Measurements from ENCODE around the gene SLC44A5.
"Not testable (repeated sequence)": the region's sequence is repeated elsewhere in the genome, so short reads cannot be mapped to it uniquely, and the experiment has no call there.

The SLC44A5 gene

GRCh38 chr1:75273110-75273509, 337.8 kb downstream of the SLC44A5 start:
- DNase-seq (ENCODE audit: low read depth) = no peak

GRCh38 chr1:75265792-75266191, 345.1 kb downstream of the SLC44A5 start:
- no peak for DNase-seq (ENCODE audit: low read depth)

GRCh38 chr1:75264112-75264511, 346.8 kb downstream of the SLC44A5 start:
- no peak for DNase-seq (ENCODE audit: low read depth)

- DNase-seq (ENCODE audit: low read depth) = not testable (repeated sequence)
Observed at GRCh38 chr1:75263616-75264015, 347.3 kb downstream of the SLC44A5 start.

- DNase-seq (ENCODE audit: low read depth) = not testable (repeated sequence)
Observed at GRCh38 chr1:75261946-75262345, 349.0 kb downstream of the SLC44A5 start.

GRCh38 chr1:75258351-75258750, 352.6 kb downstream of the SLC44A5 start:
- DNase-seq (ENCODE audit: low read depth) = no peak

GRCh38 chr1:75257424-75257823, 353.5 kb downstream of the SLC44A5 start:
- no peak for DNase-seq (ENCODE audit: low read depth)

- not testable (repeated sequence) for DNase-seq (ENCODE audit: low read depth)
Observed at GRCh38 chr1:75250114-75250513, 360.8 kb downstream of the SLC44A5 start.

- DNase-seq (ENCODE audit: low read depth) = no peak
Observed at GRCh38 chr1:75245239-75245638, 365.7 kb downstream of the SLC44A5 start.

- DNase-seq (ENCODE audit: low read depth) = no peak
Observed at GRCh38 chr1:75243124-75243523, 367.8 kb downstream of the SLC44A5 start.

- DNase-seq (ENCODE audit: low read depth) = no peak
Observed at GRCh38 chr1:75237316-75237715, 373.6 kb downstream of the SLC44A5 start.

GRCh38 chr1:75234562-75234961, 376.4 kb downstream of the SLC44A5 start:
- no peak for DNase-seq (ENCODE audit: low read depth)

GRCh38 chr1:75233302-75233929, 377.5 kb downstream of the SLC44A5 start:
- DNase-seq (ENCODE audit: low read depth) = no peak

GRCh38 chr1:75220072-75220471, 390.8 kb downstream of the SLC44A5 start:
- DNase-seq (ENCODE audit: low read depth) = no peak

- no peak for DNase-seq (ENCODE audit: low read depth)
Observed at GRCh38 chr1:75214017-75214416, 396.9 kb downstream of the SLC44A5 start.

- no peak for DNase-seq (ENCODE audit: low read depth)
Observed at GRCh38 chr1:75211648-75212047, 399.3 kb downstream of the SLC44A5 start.

- DNase-seq (ENCODE audit: low read depth) = no peak
Observed at GRCh38 chr1:75208862-75209261, 402.1 kb downstream of the SLC44A5 start.

- no peak for DNase-seq (ENCODE audit: low read depth)
Observed at GRCh38 chr1:75203415-75204277, 407.3 kb downstream of the SLC44A5 start.

GRCh38 chr1:75202751-75203150, 408.2 kb downstream of the SLC44A5 start:
- DNase-seq (ENCODE audit: low read depth) = no peak

GRCh38 chr1:75198761-75199160, 412.2 kb downstream of the SLC44A5 start:
- no peak for DNase-seq (ENCODE audit: low read depth)

GRCh38 chr1:75198163-75198562, 412.8 kb downstream of the SLC44A5 start:
- no peak for DNase-seq (ENCODE audit: low read depth)

GRCh38 chr1:75188892-75189291, 422.0 kb downstream of the SLC44A5 start:
- no peak for DNase-seq (ENCODE audit: low read depth)

GRCh38 chr1:75181214-75181955, 429.5 kb downstream of the SLC44A5 start:
- not testable (repeated sequence) for DNase-seq (ENCODE audit: low read depth)

Data from activated T-helper 9 cell treated with anti-CD3 and anti-CD28 coated beads, Interleukin-2, amount 50 U/mL, for 16 hours (primary cell).